SHP77 (cell line): ENCODE data around the gene TBC1D3B.
A peak's percentile ranks its signal among the peaks of the same experiment; 100 is the strongest.
"Not testable (repeated sequence)": the region's sequence is repeated elsewhere in the genome, so short reads cannot be mapped to it uniquely, and the experiment has no call there.

Experiments used
- DNase-seq, 2 experiments: peaks; one replicate each; lab custom pipeline; 2025; lab: John Stamatoyannopoulos, UW

The TBC1D3B gene

GRCh38 chr17:36181446-36182175 is 5.2 kb upstream of the TBC1D3B start:
- DNase-seq = not testable (repeated sequence)

GRCh38 chr17:36168836-36169235 is 7.6 kb downstream of the TBC1D3B start:
- not testable (repeated sequence) for DNase-seq

- DNase-seq = no peak
Observed at GRCh38 chr17:36153895-36154610, 22.4 kb downstream of the TBC1D3B start.

- DNase-seq = no peak
Observed at GRCh38 chr17:36152639-36153120, 23.8 kb downstream of the TBC1D3B start.

GRCh38 chr17:36151891-36152638 is 24.4 kb downstream of the TBC1D3B start:
- no peak for DNase-seq

- no peak for DNase-seq
Observed at GRCh38 chr17:36149296-36149820, 27.1 kb downstream of the TBC1D3B start.

GRCh38 chr17:36148559-36149295 is 27.7 kb downstream of the TBC1D3B start:
- peak; percentile 11 to 13 for DNase-seq

- no peak for DNase-seq
Observed at GRCh38 chr17:36147601-36148000, 28.8 kb downstream of the TBC1D3B start.

GRCh38 chr17:36144981-36145729 is 31.3 kb downstream of the TBC1D3B start:
- no peak for DNase-seq

- DNase-seq = no peak
Observed at GRCh38 chr17:36144014-36144413, 32.4 kb downstream of the TBC1D3B start.

- DNase-seq = no peak
Observed at GRCh38 chr17:36142806-36143205, 33.6 kb downstream of the TBC1D3B start.

- no peak for DNase-seq
Observed at GRCh38 chr17:36142235-36142634, 34.2 kb downstream of the TBC1D3B start.

GRCh38 chr17:36136439-36136838 is 40.0 kb downstream of the TBC1D3B start:
- DNase-seq = no peak

GRCh38 chr17:36136036-36136435 is 40.4 kb downstream of the TBC1D3B start:
- no peak for DNase-seq

GRCh38 chr17:36135465-36135864 is 41.0 kb downstream of the TBC1D3B start:
- no peak for DNase-seq

- peak in 1 of 2 experiments; percentile 7 for DNase-seq
Observed at GRCh38 chr17:36133602-36134236, 42.7 kb downstream of the TBC1D3B start.

- DNase-seq = no peak
Observed at GRCh38 chr17:36132421-36132831, 44.0 kb downstream of the TBC1D3B start.

GRCh38 chr17:36131931-36132330 is 44.5 kb downstream of the TBC1D3B start:
- DNase-seq = no peak

- no peak for DNase-seq
Observed at GRCh38 chr17:36131421-36131820, 45.0 kb downstream of the TBC1D3B start.

- no peak for DNase-seq
Observed at GRCh38 chr17:36130346-36130745, 46.1 kb downstream of the TBC1D3B start.
